Liver (tissue), 3 donors: Measurements from ENCODE around the gene BHMT2.

Source experiments
- GABPA ChIP-seq, 2 donors: IDR thresholded peaks in 1 of 2; conservative IDR thresholded peaks in 1 of 2; 2 replicates each; pipeline ENCODE4 v1.6.1; 2016; ENCODE audit warnings: antibody characterized with exemption in 2 of 2, mild to moderate bottlenecking in 1 of 2, moderate library complexity in 1 of 2
- YY1 ChIP-seq: IDR thresholded peaks from 2 replicates; pipeline ENCODE4 v1.6.1; 2016; ENCODE audit warnings: antibody characterized with exemption, mild to moderate bottlenecking
- TF ChIP-seq, protein P1 (sequence below): fragments of 150-350 bp; IDR thresholded peaks from 2 replicates; pipeline ENCODE4 v1.5.1; 2017; ENCODE audit warnings: improper control_type of control experiment, low read depth, low read length; ENCODE audit not compliant: missing input control
- TF ChIP-seq, protein P2 (sequence below): IDR thresholded peaks from 2 replicates; pipeline ENCODE4 v1.6.1; 2016; ENCODE audit warnings: antibody characterized with exemption, mild to moderate bottlenecking
- donor health status: healthy.
- donor health status: healthy.

DNA sequence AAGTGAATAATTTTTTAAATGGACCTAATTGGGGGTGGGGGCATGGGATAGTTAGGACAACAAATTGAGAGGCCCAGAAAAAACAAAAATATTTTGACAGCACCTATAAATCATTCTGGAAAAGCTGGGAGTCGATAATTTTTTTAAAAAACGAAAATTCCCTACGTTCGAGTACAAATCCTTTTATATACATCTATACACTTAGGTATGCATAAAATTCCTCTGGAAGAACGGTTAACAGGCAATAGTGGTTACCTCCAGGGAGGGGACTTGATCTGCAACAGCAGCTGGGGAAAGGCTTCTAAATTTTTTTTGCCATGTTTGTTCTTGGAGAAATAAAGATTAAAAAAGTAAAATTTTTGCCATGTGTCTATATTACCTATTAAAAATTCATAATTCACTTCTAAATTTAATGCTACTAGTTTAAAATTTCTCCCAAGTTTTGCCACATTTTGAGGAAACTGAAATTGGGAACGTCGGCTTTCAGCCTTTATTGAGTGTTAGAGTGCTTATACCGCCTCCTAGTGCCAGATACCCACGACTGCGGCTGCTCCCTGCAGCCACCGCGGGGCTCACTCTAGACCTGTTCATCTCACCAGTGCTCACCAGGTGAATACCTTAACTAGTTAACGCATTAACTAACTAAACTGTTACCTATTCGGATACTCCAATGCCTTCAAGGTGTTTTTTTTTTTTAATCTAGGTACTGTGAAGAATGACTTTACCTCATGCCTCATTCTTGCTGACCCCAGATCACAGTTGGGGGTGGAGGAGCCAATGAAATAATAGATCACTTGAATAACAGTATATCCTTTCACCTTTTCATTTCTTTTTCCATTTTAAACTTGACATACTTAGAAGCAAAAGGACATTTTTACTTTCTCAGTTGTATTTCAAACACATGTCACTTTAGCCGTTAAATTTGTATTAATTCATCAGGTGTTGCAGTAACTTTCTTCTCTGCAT is 40.2 kb downstream of the BHMT2 start:
- TF ChIP-seq, protein P1, sequence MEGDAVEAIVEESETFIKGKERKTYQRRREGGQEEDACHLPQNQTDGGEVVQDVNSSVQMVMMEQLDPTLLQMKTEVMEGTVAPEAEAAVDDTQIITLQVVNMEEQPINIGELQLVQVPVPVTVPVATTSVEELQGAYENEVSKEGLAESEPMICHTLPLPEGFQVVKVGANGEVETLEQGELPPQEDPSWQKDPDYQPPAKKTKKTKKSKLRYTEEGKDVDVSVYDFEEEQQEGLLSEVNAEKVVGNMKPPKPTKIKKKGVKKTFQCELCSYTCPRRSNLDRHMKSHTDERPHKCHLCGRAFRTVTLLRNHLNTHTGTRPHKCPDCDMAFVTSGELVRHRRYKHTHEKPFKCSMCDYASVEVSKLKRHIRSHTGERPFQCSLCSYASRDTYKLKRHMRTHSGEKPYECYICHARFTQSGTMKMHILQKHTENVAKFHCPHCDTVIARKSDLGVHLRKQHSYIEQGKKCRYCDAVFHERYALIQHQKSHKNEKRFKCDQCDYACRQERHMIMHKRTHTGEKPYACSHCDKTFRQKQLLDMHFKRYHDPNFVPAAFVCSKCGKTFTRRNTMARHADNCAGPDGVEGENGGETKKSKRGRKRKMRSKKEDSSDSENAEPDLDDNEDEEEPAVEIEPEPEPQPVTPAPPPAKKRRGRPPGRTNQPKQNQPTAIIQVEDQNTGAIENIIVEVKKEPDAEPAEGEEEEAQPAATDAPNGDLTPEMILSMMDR = peak; percentile 78
- TF ChIP-seq, protein P2, sequence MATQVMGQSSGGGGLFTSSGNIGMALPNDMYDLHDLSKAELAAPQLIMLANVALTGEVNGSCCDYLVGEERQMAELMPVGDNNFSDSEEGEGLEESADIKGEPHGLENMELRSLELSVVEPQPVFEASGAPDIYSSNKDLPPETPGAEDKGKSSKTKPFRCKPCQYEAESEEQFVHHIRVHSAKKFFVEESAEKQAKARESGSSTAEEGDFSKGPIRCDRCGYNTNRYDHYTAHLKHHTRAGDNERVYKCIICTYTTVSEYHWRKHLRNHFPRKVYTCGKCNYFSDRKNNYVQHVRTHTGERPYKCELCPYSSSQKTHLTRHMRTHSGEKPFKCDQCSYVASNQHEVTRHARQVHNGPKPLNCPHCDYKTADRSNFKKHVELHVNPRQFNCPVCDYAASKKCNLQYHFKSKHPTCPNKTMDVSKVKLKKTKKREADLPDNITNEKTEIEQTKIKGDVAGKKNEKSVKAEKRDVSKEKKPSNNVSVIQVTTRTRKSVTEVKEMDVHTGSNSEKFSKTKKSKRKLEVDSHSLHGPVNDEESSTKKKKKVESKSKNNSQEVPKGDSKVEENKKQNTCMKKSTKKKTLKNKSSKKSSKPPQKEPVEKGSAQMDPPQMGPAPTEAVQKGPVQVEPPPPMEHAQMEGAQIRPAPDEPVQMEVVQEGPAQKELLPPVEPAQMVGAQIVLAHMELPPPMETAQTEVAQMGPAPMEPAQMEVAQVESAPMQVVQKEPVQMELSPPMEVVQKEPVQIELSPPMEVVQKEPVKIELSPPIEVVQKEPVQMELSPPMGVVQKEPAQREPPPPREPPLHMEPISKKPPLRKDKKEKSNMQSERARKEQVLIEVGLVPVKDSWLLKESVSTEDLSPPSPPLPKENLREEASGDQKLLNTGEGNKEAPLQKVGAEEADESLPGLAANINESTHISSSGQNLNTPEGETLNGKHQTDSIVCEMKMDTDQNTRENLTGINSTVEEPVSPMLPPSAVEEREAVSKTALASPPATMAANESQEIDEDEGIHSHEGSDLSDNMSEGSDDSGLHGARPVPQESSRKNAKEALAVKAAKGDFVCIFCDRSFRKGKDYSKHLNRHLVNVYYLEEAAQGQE = no peak
- TF ChIP-seq GABPA (IDR thresholded peaks at IDR 0.05 in 1 of 2, conservative IDR thresholded peaks at IDR 0.05 in 1 of 2) = no peak
- TF ChIP-seq YY1 = no peak
